ENCODE data around the gene PRMT5.

PRMT5 gene

GRCh38 chr14:22872833-22873520 is 56.2 kb downstream of the PRMT5 start:
- no peak for DNase-seq

DNA sequence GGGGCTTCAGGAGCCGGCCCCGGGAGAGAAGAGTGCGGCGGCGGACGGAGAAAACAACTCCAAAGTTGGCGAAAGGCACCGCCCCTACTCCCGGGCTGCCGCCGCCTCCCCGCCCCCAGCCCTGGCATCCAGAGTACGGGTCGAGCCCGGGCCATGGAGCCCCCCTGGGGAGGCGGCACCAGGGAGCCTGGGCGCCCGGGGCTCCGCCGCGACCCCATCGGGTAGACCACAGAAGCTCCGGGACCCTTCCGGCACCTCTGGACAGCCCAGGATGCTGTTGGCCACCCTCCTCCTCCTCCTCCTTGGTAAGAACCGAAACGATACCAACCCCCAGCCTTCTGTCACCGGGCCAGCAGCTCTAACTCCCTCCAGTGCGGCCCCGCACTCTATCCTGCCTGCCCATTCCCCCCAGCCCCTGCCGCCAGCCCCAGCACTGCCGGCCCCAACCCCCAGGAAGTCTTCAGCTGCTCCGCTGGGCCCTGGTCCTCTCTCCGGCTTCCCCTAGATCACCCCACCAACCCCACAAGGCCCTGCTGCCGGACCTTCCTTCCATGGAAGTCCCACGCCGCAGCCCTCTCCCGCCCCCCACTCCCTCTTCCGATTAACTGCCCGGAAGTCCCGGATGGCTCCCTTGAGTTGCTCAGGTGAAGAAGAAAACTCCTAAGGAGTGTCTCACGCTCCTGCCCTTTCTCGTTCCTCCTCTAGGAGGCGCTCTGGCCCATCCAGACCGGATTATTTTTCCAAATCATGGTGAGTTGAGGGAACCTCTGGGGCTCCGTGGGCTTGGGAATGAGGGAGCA is 56.9 kb downstream of the PRMT5 start:
- peak; percentile 82 for DNase-seq

DNA sequence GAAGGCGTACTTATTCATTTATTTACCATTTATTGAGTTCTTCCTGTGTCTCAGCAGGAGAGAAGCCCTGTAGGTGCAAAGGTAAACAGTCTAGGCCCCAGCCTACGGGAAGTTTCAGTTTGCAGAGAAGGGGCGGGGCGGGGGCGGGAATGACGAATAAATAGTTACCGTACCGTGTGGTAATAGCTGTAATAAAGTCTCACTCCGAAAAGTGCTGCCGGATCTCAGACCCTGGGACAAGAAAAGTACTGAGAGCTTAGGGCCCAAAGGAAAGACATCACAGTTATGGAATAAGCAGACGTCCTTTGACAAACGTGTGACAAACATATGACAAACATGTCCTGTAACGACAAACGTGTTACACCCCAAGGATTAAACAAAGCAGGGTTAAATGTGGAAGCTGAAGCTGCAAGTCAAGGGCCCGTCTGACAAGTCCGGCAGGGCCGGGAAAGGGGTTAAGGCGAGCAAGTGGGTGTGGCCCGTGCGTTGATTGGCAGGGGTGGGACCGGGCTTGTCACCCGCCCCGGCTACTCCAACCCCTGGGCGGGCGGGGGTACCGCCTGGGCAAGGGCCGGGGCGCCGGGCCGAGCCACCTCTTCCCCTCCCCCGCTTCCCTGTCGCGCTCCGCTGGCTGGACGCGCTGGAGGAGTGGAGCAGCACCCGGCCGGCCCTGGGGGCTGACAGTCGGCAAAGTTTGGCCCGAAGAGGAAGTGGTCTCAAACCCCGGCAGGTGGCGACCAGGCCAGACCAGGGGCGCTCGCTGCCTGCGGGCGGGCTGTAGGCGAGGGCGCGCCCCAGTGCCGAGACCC is 57.7 kb downstream of the PRMT5 start, which contains the start of gene LRP10:
Gene LRP10, plus strand, starts transcription at position 517 of the 809 bp plus-strand sequence. CDS start 564 bp downstream, outside the sequence.
- DNase-seq, result peak; percentile 87

GRCh38 chr14:22870811-22871223 is 58.4 kb downstream of the PRMT5 start:
- DNase-seq, result no peak

All from activated CD4-positive, alpha-beta T cell treated with anti-CD3 and anti-CD28 coated beads for 48 hours (primary cell).